Endothelial cell of umbilical vein (primary cell): ENCODE measurements around the gene SLC6A20. TPM values are rescaled to one million over a fixed set of nuclear protein-coding genes. Genes with fewer than 3 reads are reported as not detected.

Source experiments
- BruUV-seq: library from RNA; stranded (reverse); fragments of 400-500 nt; replicated peaks from 2 replicates; lab custom pipeline; 2021; lab: Mats Ljungman, UMichigan
- CTCF ChIA-PET: fragments of 300-600, 350-600 bp; sonication (Branson Sonifier 250); formaldehyde crosslinking; loops from one replicate; lab custom pipeline; 2021; ENCODE audit warnings: antibody characterized with exemption, inconsistent platforms; lab: Charles Lee
- POLR2A ChIA-PET: fragments of 300-600, 350-600 bp; sonication (Branson Sonifier 250); formaldehyde crosslinking; loops from one replicate; lab custom pipeline; 2021; ENCODE audit warnings: antibody characterized with exemption, inconsistent platforms; lab: Charles Lee
- DNase-seq: peaks from one replicate; pipeline ENCODE4 v3.0.0-alpha.2; 2011; ENCODE audit warnings: low read depth, low spot score
- FAIRE-seq: peaks from 2 replicates; lab custom pipeline; 2011; peaks lifted over from hg19 to GRCh38; lab: Jason Lieb, UNC
- H2AFZ ChIP-seq: 2 replicates; pipeline ENCODE4 v1.6.0; 2012; ENCODE audit warnings: low read depth, low read length, control low read depth, inconsistent platforms
- H3K27ac ChIP-seq: 2 replicates; pipeline ENCODE4 v1.5.1; 2011; ENCODE audit warnings: low read depth, mild to moderate bottlenecking, control low read depth, low read length, moderate library complexity; ENCODE audit not compliant: insufficient read depth
- H3K27me3 ChIP-seq, 2 experiments: 2 replicates each; pipeline versions ENCODE4 v1.6.0 to v1.6.1; 2011; ENCODE audit warnings: low read length in 2 of 2, mixed read lengths in 1 of 2; ENCODE audit not compliant: control insufficient read depth in 2 of 2, insufficient read depth in 2 of 2
- H3K36me3 ChIP-seq, 2 experiments: 2 replicates in 1 of 2; 3 replicates in 1 of 2; pipeline ENCODE4 v1.5.1; 2011; ENCODE audit warnings: low read length in 2 of 2, mild to moderate bottlenecking in 1 of 2, moderate library complexity in 1 of 2; ENCODE audit not compliant: control insufficient read depth in 2 of 2, insufficient read depth in 2 of 2; ENCODE audit errors: extremely low read depth in 1 of 2
- H3K4me1 ChIP-seq: 3 replicates; pipeline ENCODE4 v1.5.1; 2011; ENCODE audit warnings: mild to moderate bottlenecking, low read length; ENCODE audit not compliant: control insufficient read depth, insufficient read depth; ENCODE audit errors: extremely low read depth
- H3K4me2 ChIP-seq: 2 replicates; pipeline ENCODE4 v1.6.1; 2011; ENCODE audit warnings: low read length, control low read depth, mixed read lengths; ENCODE audit not compliant: insufficient read depth
- H3K4me3 ChIP-seq, 3 experiments: fragments of 200-600 bp in 1 of 3; sonication (generic), shearing (Covaris generic) in 1 of 3; replicated peaks in 1 of 3; 2 replicates each; pipeline ENCODE4 v1.5.1; 2011 to 2016; ENCODE audit warnings: control low read depth in 3 of 3, low read length in 3 of 3, mild to moderate bottlenecking in 2 of 3, inconsistent platforms in 1 of 3, low read depth in 1 of 3, moderate library complexity in 1 of 3; ENCODE audit not compliant: insufficient read depth in 1 of 3
- H3K79me2 ChIP-seq: 2 replicates; pipeline ENCODE4 v1.6.0; 2012; ENCODE audit warnings: low read length, inconsistent platforms; ENCODE audit not compliant: control insufficient read depth, insufficient read depth
- H3K9ac ChIP-seq: replicated peaks from 2 replicates; pipeline ENCODE3; 2011; ENCODE audit warnings: low read length, control low read depth; ENCODE audit not compliant: insufficient read depth; ENCODE audit errors: extremely low read depth
- H3K9me1 ChIP-seq: replicated peaks from 3 replicates; pipeline ENCODE4 v1.6.0; 2011; ENCODE audit warnings: mild to moderate bottlenecking, low read length; ENCODE audit not compliant: control insufficient read depth, insufficient read depth; ENCODE audit errors: extremely low read depth
- H3K9me3 ChIP-seq: replicated peaks from 2 replicates; pipeline ENCODE4 v1.5.1; 2012; ENCODE audit warnings: low read length, inconsistent platforms; ENCODE audit not compliant: control insufficient read depth, insufficient read depth
- H4K20me1 ChIP-seq: replicated peaks from 2 replicates; pipeline ENCODE3; 2011; ENCODE audit warnings: mild to moderate bottlenecking, low read length; ENCODE audit not compliant: control insufficient read depth, insufficient read depth; ENCODE audit errors: extremely low read depth
- GATA2 ChIP-seq: IDR thresholded peaks from 2 replicates; pipeline ENCODE4 v1.7.0; 2011; ENCODE audit warnings: low read depth, mild to moderate bottlenecking, moderate library complexity, mixed read lengths, low read length; ENCODE audit not compliant: insufficient read length, insufficient read depth
- POLR2AphosphoS5 ChIP-seq: IDR thresholded peaks from 2 replicates; pipeline ENCODE4 v1.6.1; 2012; ENCODE audit warnings: low read depth, mild to moderate bottlenecking, control low read depth, low read length, moderate library complexity; ENCODE audit not compliant: insufficient read depth
- dilution Hi-C: fragments of 300-500 bp; cut with MboI; formaldehyde crosslinking; loops from one replicate; pipeline ENCODE4 v1.15.0; 2019; ENCODE audit warnings: low sequenced_read_pairs; ENCODE audit not compliant: extremely low pct_ligation_motif_present
- intact Hi-C: fragments of 100-400 bp; cut with micrococcal nuclease; formaldehyde crosslinking; loops from one replicate; pipeline ENCODE4 v1.10.0; 2022
- polyA plus RNA-seq, 4 experiments: library from polyadenylated mRNA; depleted of rRNA in 3 of 4; stranded (reverse) in 3 of 4; unstranded in 1 of 4; fragments of >200 nt; gene quantifications; 2 replicates each; pipeline versions ENCODE4 v1.2.1 to v1.2.3, GENCODE V29; 2011 to 2012; ENCODE audit warnings: missing spikeins in 1 of 4
- total RNA-seq: library from RNA; stranded (reverse); gene quantifications from 2 replicates; pipeline ENCODE4 v1.2.3, GENCODE V29; 2021
- TF ChIP-seq, protein P1 (sequence below): IDR thresholded peaks from 2 replicates; pipeline ENCODE4 v1.6.1; 2011; ENCODE audit not compliant: insufficient read depth, insufficient read length

Gene SLC6A20
- total and polyA plus RNA-seq, 2 donors (not counting 3 experiments of a cell fraction or from before 2014, with no cell fraction given), result not detected

DNA sequence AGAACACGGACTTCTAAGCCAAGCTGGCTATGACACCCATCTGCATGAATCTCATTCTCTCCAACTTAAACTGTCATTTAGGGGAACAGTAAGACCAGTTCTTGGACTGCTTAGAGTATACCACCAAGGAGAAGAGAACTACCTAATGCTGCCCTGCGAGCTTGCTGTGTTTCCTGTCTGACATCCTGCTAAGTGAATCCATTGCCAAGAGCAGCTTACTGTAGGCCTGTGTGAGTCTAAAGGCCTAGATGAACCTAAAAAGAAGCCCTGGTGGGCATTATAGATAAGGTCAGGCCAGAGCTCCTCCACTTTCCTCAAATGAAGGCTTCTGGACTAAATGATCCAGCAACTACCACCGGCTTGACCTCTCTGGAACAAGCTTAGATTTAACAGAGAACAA lies 30.6 kb upstream of the SLC6A20 start:
- no peaks in the 10 kb centered on the region for H4K20me1 ChIP-seq
- H3K4me3 ChIP-seq, result no peak overlapping the region
- H3K9me1 ChIP-seq, result no peaks in the 10 kb centered on the region
- H3K9ac ChIP-seq, result no peak overlapping the region
- H3K27me3 ChIP-seq, result no peaks in the 10 kb centered on the region
- intact Hi-C loops, result no loop called here
- CTCF ChIA-PET, result interaction anchor here (1.6 to 2.0 kb wide), 3 partner anchors 9 to 112 kb away, joined by 3 to 9 read pairs (median 5); no protein-coding TSS in a partner anchor
- H2AFZ ChIP-seq, result no peak overlapping the region
- peaks cover 2 to 6% of the 10 kb centered on the region in 2 experiments for H3K36me3 ChIP-seq
- FAIRE-seq (no peak), DNase-seq (peak; percentile 8)
- POLR2A ChIA-PET, result no interaction called here
- no peaks in the 10 kb centered on the region for H3K4me1 ChIP-seq
- no peaks in the 10 kb centered on the region for H3K9me3 ChIP-seq
- no peak for TF ChIP-seq POLR2AphosphoS5
- TF ChIP-seq, protein P1, sequence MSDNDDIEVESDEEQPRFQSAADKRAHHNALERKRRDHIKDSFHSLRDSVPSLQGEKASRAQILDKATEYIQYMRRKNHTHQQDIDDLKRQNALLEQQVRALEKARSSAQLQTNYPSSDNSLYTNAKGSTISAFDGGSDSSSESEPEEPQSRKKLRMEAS, result no peak
- dilution Hi-C loops, result no loop called here
- BruUV-seq, result no TSS peak
- no peaks in the 10 kb centered on the region for H3K79me2 ChIP-seq
- H3K4me2 ChIP-seq, result no peak overlapping the region
- H3K27ac ChIP-seq, result no peak overlapping the region

DNA sequence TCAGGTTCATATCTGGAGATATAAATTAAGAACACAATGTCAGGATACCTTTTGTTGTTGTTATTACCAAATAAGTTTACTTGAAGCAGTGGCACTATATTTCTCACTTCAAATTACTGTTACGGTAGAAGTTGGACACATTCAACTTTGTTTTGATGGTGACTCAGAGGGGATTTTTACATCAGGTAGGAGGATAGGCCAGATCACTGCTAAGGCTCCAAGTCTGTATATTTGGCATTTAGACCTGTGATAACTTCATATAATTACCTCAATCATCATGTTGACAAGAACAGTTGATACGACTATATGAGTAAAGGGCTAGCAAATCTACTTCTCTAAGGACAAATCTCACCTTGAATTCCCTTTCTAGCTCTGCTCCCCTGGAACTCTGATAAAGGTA lies 30.0 kb upstream of the SLC6A20 start:
- H3K9ac ChIP-seq, result no peak overlapping the region
- BruUV-seq, result no TSS peak
- FAIRE-seq, result peak; percentile 58
- H3K4me2 ChIP-seq, result no peak overlapping the region
- H2AFZ ChIP-seq, result no peak overlapping the region
- no peaks in the 10 kb centered on the region for H3K9me3 ChIP-seq
- H3K4me3 ChIP-seq, result no peak overlapping the region
- H3K36me3 ChIP-seq, result peaks cover 2 to 5% of the 10 kb centered on the region in 2 experiments
- H3K9me1 ChIP-seq, result no peaks in the 10 kb centered on the region
- intact Hi-C loops (no loop called here), dilution Hi-C loops (no loop called here)
- no peak for DNase-seq
- TF ChIP-seq GATA2, result no peak
- ChIA-PET POLR2A (no interaction called here), CTCF (interaction anchor here (1.6 to 2.0 kb wide), 3 partner anchors 9 to 112 kb away, joined by 3 to 9 read pairs (median 5); no protein-coding TSS in a partner anchor)
- H3K79me2 ChIP-seq, result no peaks in the 10 kb centered on the region
- H4K20me1 ChIP-seq, result no peaks in the 10 kb centered on the region
- H3K4me1 ChIP-seq, result no peaks in the 10 kb centered on the region
- no peaks in the 10 kb centered on the region for H3K27me3 ChIP-seq
- no peak overlapping the region for H3K27ac ChIP-seq
